IMR-90 (cell line): ENCODE data around the gene A1BG. TPM values are rescaled to one million over a fixed set of nuclear protein-coding genes. Genes with fewer than 3 reads are reported as not detected.

Experiments
- ATAC-seq: fragments of 200-7000 bp; cut with Tn5 transposase; 2 replicates; pipeline ENCODE4 v1.9.1; 2020; ENCODE audit warnings: low read depth, mild to moderate bottlenecking, moderate library complexity
- BruUV-seq: library from RNA; stranded (reverse); fragments of 400-500 nt; replicated peaks from 2 replicates; lab custom pipeline; 2021; lab: Mats Ljungman, UMichigan
- CTCF ChIA-PET: fragments of 300-600 bp; formaldehyde crosslinking; extraction: SDS; loops from one replicate; lab custom pipeline; 2021; ENCODE audit warnings: antibody characterized with exemption; lab: Yijun Ruan, JAX
- POLR2A ChIA-PET: fragments of 300-600 bp; sonication (Branson Sonifier 250); formaldehyde crosslinking; loops from one replicate; lab custom pipeline; 2022; ENCODE audit warnings: antibody characterized with exemption; ENCODE audit not compliant: unreplicated experiment; lab: Charles Lee
- DNase-seq: peaks from one replicate; pipeline ENCODE4 v3.0.0; 2013
- H2AFZ ChIP-seq: replicated peaks from 2 replicates; pipeline ENCODE3; 2013; ENCODE audit warnings: low read length, mild to moderate bottlenecking; ENCODE audit not compliant: poor library complexity
- H2AK5ac ChIP-seq: 2 replicates; pipeline ENCODE4 v1.6.1; 2013; ENCODE audit warnings: low read depth, low read length, inconsistent platforms
- H2AK9ac ChIP-seq: replicated peaks from 2 replicates; pipeline ENCODE3; 2013; ENCODE audit warnings: mild to moderate bottlenecking, low read depth, low read length, moderate library complexity; ENCODE audit not compliant: poor library complexity
- H2BK120ac ChIP-seq: 2 replicates; pipeline ENCODE4 v1.6.1; 2013; ENCODE audit warnings: low read depth, low read length, inconsistent platforms
- H2BK15ac ChIP-seq: 3 replicates; pipeline ENCODE4 v1.6.1; 2013; ENCODE audit warnings: low read depth, low read length, inconsistent platforms
- H2BK20ac ChIP-seq: 2 replicates; pipeline ENCODE4 v1.6.1; 2013; ENCODE audit warnings: low read depth, mild to moderate bottlenecking, inconsistent platforms, low read length, moderate library complexity
- H2BK5ac ChIP-seq: 2 replicates; pipeline ENCODE4 v1.6.1; 2013; ENCODE audit warnings: mild to moderate bottlenecking, low read depth, low read length, inconsistent platforms; ENCODE audit not compliant: poor library complexity, severe bottlenecking
- H3K14ac ChIP-seq: replicated peaks from 2 replicates; pipeline ENCODE4 v1.6.1; 2013; ENCODE audit warnings: low read depth, low read length, inconsistent platforms
- H3K18ac ChIP-seq: 2 replicates; pipeline ENCODE4 v1.6.1; 2013; ENCODE audit warnings: low read depth, low read length, control low read depth
- H3K23ac ChIP-seq: 2 replicates; pipeline ENCODE4 v1.6.1; 2013; ENCODE audit warnings: low read depth, low read length, inconsistent platforms
- H3K27ac ChIP-seq: 2 replicates; pipeline ENCODE4 v1.5.1; 2013; ENCODE audit warnings: mild to moderate bottlenecking, control low read depth, low read length; ENCODE audit not compliant: insufficient read depth
- H3K27me3 ChIP-seq: 2 replicates; pipeline ENCODE4 v1.6.1; 2013; ENCODE audit warnings: low read length; ENCODE audit not compliant: control insufficient read depth, insufficient read depth
- H3K36me3 ChIP-seq: 2 replicates; pipeline ENCODE4 v1.6.1; 2013; ENCODE audit warnings: low read length, mixed read lengths; ENCODE audit not compliant: control insufficient read depth, insufficient read depth
- H3K4ac ChIP-seq: 2 replicates; pipeline ENCODE4 v1.6.1; 2013; ENCODE audit warnings: low read depth, low read length, inconsistent platforms
- H3K4me1 ChIP-seq: 2 replicates; pipeline ENCODE4 v1.6.1; 2013; ENCODE audit warnings: low read length, mixed read lengths; ENCODE audit not compliant: control insufficient read depth, insufficient read depth
- H3K4me2 ChIP-seq: 2 replicates; pipeline ENCODE4 v1.6.1; 2013; ENCODE audit warnings: low read depth, mild to moderate bottlenecking, control low read depth, low read length, moderate library complexity
- H3K4me3 ChIP-seq: 2 replicates; pipeline ENCODE4 v1.5.1; 2013; ENCODE audit warnings: low read depth, mild to moderate bottlenecking, control low read depth, low read length, moderate library complexity; ENCODE audit not compliant: insufficient read depth
- H3K56ac ChIP-seq: 2 replicates; pipeline ENCODE4 v1.6.1; 2013; ENCODE audit warnings: low read length, inconsistent platforms; ENCODE audit not compliant: insufficient read depth; ENCODE audit errors: extremely low read depth
- H3K79me1 ChIP-seq, 2 experiments: 2 replicates each; pipeline ENCODE4 v1.6.1; 2013; ENCODE audit warnings: low read length in 2 of 2, inconsistent platforms in 1 of 2, low read depth in 1 of 2
- H3K9ac ChIP-seq: 2 replicates; pipeline ENCODE4 v1.6.1; 2013; ENCODE audit warnings: low read depth, low read length, control low read depth
- H3K9me1 ChIP-seq: 2 replicates; pipeline ENCODE4 v1.6.1; 2013; ENCODE audit warnings: low read length, inconsistent platforms; ENCODE audit not compliant: insufficient read depth
- H3K9me3 ChIP-seq: 2 replicates; pipeline ENCODE4 v1.6.1; 2013; ENCODE audit warnings: low read length; ENCODE audit not compliant: control insufficient read depth, insufficient read depth
- H4K20me1 ChIP-seq: 2 replicates; pipeline ENCODE4 v1.6.1; 2013; ENCODE audit warnings: low read length, inconsistent platforms; ENCODE audit not compliant: insufficient read depth
- H4K5ac ChIP-seq: 2 replicates; pipeline ENCODE4 v1.6.1; 2013; ENCODE audit warnings: mild to moderate bottlenecking, low read depth, low read length, control low read depth
- H4K8ac ChIP-seq, 2 experiments: 2 replicates each; pipeline ENCODE4 v1.6.1; 2013; ENCODE audit warnings: low read depth in 2 of 2, low read length in 2 of 2, control low read depth in 1 of 2, inconsistent platforms in 1 of 2
- H4K91ac ChIP-seq: 2 replicates; pipeline ENCODE4 v1.6.1; 2013; ENCODE audit warnings: low read depth, low read length, inconsistent platforms; ENCODE audit not compliant: insufficient read depth
- BHLHE40 ChIP-seq: fragments of 150-350 bp; IDR thresholded peaks from 2 replicates; pipeline ENCODE4 v1.6.1; 2016; ENCODE audit warnings: mild to moderate bottlenecking, low read depth, low read length
- CEBPB ChIP-seq: IDR thresholded peaks from 2 replicates; pipeline ENCODE4 v1.6.1; 2012; ENCODE audit warnings: low read depth, low read length, improper control_type of control experiment
- CHD1 ChIP-seq: IDR thresholded peaks from 2 replicates; pipeline ENCODE4 v1.6.1; 2012; ENCODE audit warnings: low read depth, low read length, improper control_type of control experiment
- MAFK ChIP-seq: IDR thresholded peaks from 2 replicates; pipeline ENCODE4 v1.6.1; 2012; ENCODE audit warnings: low read depth, low read length, improper control_type of control experiment
- MXI1 ChIP-seq: IDR thresholded peaks from 2 replicates; pipeline ENCODE4 v1.6.1; 2012; ENCODE audit warnings: low read depth, mild to moderate bottlenecking, low read length, moderate library complexity, borderline replicate concordance
- RAD21 ChIP-seq: IDR thresholded peaks from 2 replicates; pipeline ENCODE4 v1.6.1; 2012; ENCODE audit warnings: low read length, improper control_type of control experiment
- RFX5 ChIP-seq: IDR thresholded peaks from 2 replicates; pipeline ENCODE4 v1.8.0; 2012; ENCODE audit warnings: low read depth, mild to moderate bottlenecking, low read length, moderate library complexity
- SMC3 ChIP-seq: fragments of 150-350 bp; IDR thresholded peaks from 2 replicates; pipeline ENCODE4 v1.6.1; 2016; ENCODE audit warnings: low read depth, mild to moderate bottlenecking, antibody characterized with exemption, low read length, moderate library complexity
- USF2 ChIP-seq: fragments of 150-350 bp; IDR thresholded peaks from 2 replicates; pipeline ENCODE4 v1.6.1; 2017; ENCODE audit warnings: mild to moderate bottlenecking, antibody characterized with exemption, low read length, low read depth
- WGBS, 2 experiments: methylation state at CpG; one replicate each; pipeline versions ENCODE4 v1.1.5 to v1.1.7; 2013; ENCODE audit warnings: missing lambda C conversion rate in 2 of 2; ENCODE audit not compliant: insufficient read length in 1 of 2; ENCODE audit errors: extremely low coverage in 2 of 2; 5-methylcytosine and 5-hydroxymethylcytosine counted together
- dilution Hi-C: fragments of 300-500 bp; cut with HindIII; formaldehyde crosslinking; loops from one replicate; pipeline ENCODE4 v1.14.3; 2018; ENCODE audit warnings: low sequenced_read_pairs; ENCODE audit not compliant: unreplicated experiment
- in situ Hi-C: fragments of 300-500 bp; cut with MboI; formaldehyde crosslinking; loops from 3 replicates; pipeline ENCODE4 v1.14.3; 2019; ENCODE audit warnings: low sequenced_read_pairs, inconsistent platforms, mixed read lengths
- intact Hi-C: fragments of 100-400 bp; cut with micrococcal nuclease; formaldehyde crosslinking; loops from 2 replicates; pipeline ENCODE4 v1.10.0; 2022
- polyA plus RNA-seq, 3 experiments: library from polyadenylated mRNA; depleted of rRNA; stranded (reverse); fragments of >200 nt; gene quantifications; 2 replicates each; pipeline ENCODE4 v1.2.3, GENCODE V29; 2012; ENCODE audit warnings: low replicate concordance in 1 of 3
- total RNA-seq: library from RNA; depleted of rRNA; stranded (reverse); fragments of >200 nt; gene quantifications from 2 replicates; pipeline ENCODE4 v1.2.3, GENCODE V29; 2012

A1BG gene
- total and polyA plus RNA-seq, 2 of the 4 experiments (the other 2 are of a cell fraction), result 4.5 to 54.5 TPM

DNA sequence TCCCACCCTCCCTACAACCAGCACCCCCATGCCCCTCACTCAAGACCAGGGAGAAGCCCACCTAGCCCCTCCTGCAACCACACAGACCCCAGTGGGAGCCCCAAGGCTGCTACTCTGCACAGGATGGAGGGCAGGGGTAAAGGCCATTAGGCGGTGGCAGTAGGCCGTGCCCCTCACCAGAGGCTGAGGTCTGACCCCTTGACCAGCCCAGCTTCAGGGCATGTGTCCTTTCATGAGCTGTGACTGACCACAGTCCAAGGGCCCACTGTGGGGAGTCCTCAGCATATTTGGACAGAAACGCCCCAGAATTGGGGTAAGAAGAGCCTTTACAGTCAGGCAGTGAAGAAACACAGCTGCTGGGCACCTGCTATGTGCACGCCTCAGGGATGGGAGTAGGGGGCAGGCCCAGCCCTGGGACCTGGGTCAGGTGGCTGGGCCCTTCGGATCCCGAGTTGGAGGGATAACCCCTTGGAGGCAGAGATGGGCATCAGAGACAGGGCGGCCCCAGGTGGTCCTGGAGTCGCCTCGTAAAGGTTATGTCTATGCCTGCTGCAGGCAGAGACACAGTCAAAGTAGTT is 32.1 kb upstream of the A1BG start:
- H4K8ac ChIP-seq, result peak overlapping the region; percentile 93 to 96
- ATAC-seq (no peak), DNase-seq (no peak)
- H3K56ac ChIP-seq, result no peak overlapping the region
- peak overlapping the region; percentile 96 for H2AFZ ChIP-seq
- peaks cover 5% of the 10 kb centered on the region for H3K36me3 ChIP-seq
- dilution Hi-C loops (no loop called here), intact Hi-C loops (no loop called here), in situ Hi-C loops (no loop called here)
- POLR2A ChIA-PET, result no interaction called here
- no peak overlapping the region for H3K18ac ChIP-seq
- peak overlapping the region; percentile 73 for H3K4me2 ChIP-seq
- H4K91ac ChIP-seq, result no peak overlapping the region
- no peak for TF ChIP-seq USF2
- no peak for TF ChIP-seq SMC3
- TF ChIP-seq RFX5, result no peak
- TF ChIP-seq BHLHE40, result no peak
- no peak for TF ChIP-seq MXI1
- TF ChIP-seq CHD1, result no peak
- no peak for TF ChIP-seq CEBPB
- TF ChIP-seq MAFK, result no peak
- TF ChIP-seq RAD21, result no peak
- no peak overlapping the region for H3K4me3 ChIP-seq
- peak overlapping the region; percentile 100 for H2AK9ac ChIP-seq
- no peak overlapping the region for H2BK5ac ChIP-seq
- peak overlapping the region; percentile 70 for H4K5ac ChIP-seq
- H2BK15ac ChIP-seq, result no peak overlapping the region
- peak overlapping the region; percentile 87; the same call in 1 of the 2 replicates for H3K9ac ChIP-seq
- peak overlapping the region; percentile 52; the same call in 1 of the 2 replicates for H2BK120ac ChIP-seq
- H3K4ac ChIP-seq, result peak overlapping the region; percentile 90
- CTCF ChIA-PET, result no interaction called here
- no peaks in the 10 kb centered on the region for H3K9me3 ChIP-seq
- H3K27ac ChIP-seq, result peak overlapping the region; percentile 86
- peak overlapping the region; percentile 92; the same call in 1 of the 2 replicates for H3K14ac ChIP-seq
- H2AK5ac ChIP-seq, result peak overlapping the region; percentile 93
- 90% methylated on average over 2 of the region's 9 CpGs; no CpG with 5 or more reads in 1 of the 2 experiments for WGBS, 2 experiments
- H3K79me1 ChIP-seq, result peaks cover 17 to 48% of the 10 kb centered on the region in 2 experiments; a peak in 3 of 4 replicates
- H3K27me3 ChIP-seq, result no peaks in the 10 kb centered on the region
- peaks cover 12% of the 10 kb centered on the region for H3K4me1 ChIP-seq
- no TSS peak for BruUV-seq
- peaks cover 21% of the 10 kb centered on the region for H3K9me1 ChIP-seq
- peaks cover 24% of the 10 kb centered on the region for H4K20me1 ChIP-seq
- no peak overlapping the region for H2BK20ac ChIP-seq
- 0 out of 2 replicates have a peak overlapping the region, but pooled peaks have one; percentile 97 for H3K23ac ChIP-seq
